HG03571 (cell line): ENCODE data around the gene PPP1R10.
A peak's percentile ranks its signal among the peaks of the same experiment; 100 is the strongest.

Source experiments
- ATAC-seq: cut with Tn5 transposase; IDR thresholded peaks from one replicate; pipeline ENCODE4 v1.9.1; 2021; ENCODE audit not compliant: unreplicated experiment

PPP1R10 gene

DNA sequence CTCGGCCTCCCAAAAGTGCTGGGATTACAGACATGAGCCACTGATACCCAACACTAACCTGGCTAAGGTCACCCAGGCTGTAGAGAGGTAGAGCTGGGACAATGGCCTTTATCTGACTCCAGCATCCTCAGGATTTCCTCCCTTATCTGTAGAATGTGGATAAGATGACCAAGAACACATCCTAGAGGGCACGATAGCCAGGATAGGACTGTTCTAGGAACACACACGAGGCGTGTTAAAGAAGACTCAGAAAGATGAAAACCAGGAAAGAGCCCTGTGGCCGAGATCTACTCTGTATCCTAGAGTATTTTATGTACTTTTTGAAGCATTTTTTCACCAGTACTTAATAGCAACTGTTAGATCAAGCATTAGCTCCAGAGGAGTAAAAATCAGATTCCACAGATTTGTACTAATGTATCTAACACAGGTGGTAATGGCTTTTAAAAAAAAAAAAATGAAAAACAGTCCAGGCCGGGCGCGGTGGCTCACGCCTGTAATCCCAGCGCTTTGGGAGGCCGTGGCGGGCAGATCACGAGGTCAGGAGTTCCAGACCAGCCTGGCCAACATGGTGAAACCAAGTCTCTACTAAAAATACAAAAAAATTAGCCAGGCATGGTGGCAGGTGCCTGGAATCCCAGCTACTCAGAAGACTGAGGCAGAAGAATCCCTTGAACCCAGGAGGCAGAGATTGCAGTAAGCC lies 17.3 kb downstream of the PPP1R10 start:
- no peak for ATAC-seq

DNA sequence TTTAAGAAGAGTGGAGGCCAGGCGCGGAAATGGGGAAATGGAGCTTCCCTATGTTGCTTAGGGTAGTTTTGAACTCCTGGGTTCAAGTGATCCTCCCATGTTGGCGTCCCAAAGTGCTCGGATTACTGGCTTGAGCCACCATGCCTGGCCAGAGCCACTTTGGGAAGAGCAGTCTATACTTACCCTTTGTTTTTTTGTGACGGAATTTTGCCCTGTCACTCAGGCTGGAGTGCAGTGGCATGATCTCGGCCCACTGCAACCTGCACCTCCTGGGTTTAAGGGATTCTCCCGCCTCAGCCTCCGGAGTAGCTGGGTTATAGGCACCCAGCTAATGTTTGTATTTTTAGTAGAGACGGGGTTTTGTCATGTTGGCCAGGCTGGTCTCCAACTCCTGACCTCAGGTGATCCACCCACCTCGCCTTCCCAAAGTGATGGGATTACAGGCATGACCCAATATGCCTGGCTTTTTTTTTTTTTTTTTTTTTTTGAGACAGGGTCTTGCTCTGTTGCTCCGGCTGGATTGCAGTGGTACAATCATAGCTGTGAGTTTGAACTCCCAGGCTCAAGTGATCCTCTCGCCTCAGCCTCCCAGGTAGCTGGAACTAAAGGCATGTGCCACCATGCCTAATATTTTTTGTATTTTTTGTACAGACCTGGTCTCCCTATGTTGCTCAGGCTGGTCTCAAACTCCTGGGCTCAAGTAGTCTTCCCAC lies 18.0 kb downstream of the PPP1R10 start:
- no peak for ATAC-seq

DNA sequence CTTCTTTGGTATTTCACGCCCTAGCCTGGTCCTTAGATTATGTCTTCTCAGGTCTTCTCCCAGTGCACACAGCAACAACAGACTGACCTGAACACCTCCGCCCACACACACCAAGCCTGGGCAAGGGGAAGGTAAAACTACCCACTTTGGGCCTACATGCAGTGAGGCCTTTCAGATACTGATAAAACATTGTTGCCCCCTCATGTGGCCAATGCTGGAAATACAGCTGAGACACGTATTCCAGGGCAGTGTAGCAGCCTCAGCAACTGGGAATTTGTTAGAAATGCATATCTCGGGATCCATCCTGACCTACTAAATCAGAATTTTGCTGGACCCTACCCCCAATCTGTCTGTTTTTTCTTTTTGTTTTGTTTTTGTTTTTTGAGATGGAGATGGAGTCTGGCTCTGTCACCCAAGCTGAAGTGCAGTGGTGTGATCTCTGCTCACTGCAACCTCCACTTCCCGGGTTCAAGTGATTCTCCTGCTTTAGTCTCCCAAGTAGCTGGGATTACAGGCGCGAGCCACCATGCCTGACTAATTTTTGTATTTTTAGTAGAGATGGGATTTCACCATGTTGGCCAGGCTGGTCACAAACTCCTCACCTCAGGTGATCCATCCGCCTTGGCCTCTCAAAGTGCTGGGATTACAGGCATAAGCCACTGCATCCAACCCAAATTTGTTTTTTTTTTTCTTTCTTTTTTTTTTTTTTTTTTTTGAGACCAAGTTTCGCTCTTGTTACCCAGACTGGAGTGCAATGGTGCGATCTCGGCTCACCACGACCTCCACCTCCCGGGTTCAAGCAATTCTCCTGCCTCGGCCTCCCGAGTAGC lies 19.5 kb downstream of the PPP1R10 start:
- peak; percentile 55 for ATAC-seq

DNA sequence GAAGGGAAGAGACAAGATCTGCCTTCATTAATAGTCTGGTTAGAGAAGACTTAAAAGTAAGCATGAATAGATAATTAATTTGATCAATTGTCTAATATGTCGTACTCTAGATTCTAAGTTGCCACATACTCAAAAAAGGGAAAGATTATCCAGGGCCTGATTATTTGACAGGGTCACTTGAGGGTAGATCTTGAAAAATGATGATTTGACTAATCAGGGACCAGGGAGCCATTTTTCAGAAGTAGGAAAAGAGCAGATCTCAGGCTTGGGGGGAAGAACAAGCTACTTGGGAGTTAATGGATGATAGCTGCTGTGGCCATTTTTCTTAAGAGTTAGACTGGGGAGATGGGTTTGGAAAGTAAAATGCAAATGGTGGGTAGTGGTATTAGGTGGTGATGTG lies 24.8 kb downstream of the PPP1R10 start:
- ATAC-seq = no peak

GRCh38 chr6:30591008-30591407 lies 26.0 kb downstream of the PPP1R10 start:
- ATAC-seq = no peak

DNA sequence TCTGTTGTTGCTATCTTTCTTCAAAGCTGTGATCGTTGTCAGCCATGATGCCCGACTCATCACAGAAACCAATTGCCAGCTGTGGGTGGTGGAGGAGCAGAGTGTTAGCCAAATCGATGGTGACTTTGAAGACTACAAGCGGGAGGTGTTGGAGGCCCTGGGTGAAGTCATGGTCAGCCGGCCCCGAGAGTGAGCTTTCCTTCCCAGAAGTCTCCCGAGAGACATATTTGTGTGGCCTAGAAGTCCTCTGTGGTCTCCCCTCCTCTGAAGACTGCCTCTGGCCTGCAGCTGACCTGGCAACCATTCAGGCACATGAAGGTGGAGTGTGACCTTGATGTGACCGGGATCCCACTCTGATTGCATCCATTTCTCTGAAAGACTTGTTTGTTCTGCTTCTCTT lies 26.5 kb downstream of the PPP1R10 start:
- ATAC-seq = no peak

DNA sequence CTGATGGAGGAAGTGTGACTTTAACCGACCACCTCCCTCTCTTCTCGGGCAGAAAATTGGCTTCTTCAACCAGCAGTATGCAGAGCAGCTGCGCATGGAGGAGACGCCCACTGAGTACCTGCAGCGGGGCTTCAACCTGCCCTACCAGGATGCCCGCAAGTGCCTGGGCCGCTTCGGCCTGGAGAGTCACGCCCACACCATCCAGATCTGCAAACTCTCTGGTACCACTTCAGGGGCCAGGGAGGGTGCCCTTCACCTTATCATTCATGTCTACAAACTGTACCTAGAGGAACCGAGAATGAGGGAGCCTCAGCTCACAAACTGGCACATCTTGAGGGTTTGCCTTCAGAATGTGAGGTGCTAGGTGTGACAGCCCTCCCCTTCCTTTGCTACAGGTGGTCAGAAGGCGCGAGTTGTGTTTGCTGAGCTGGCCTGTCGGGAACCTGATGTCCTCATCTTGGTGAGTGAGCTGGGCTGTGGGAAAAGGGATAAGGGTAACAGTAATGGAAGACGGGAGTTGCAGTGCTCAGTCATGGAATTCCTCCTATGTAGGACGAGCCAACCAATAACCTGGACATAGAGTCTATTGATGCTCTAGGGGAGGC lies 27.2 kb downstream of the PPP1R10 start:
- ATAC-seq = no peak

DNA sequence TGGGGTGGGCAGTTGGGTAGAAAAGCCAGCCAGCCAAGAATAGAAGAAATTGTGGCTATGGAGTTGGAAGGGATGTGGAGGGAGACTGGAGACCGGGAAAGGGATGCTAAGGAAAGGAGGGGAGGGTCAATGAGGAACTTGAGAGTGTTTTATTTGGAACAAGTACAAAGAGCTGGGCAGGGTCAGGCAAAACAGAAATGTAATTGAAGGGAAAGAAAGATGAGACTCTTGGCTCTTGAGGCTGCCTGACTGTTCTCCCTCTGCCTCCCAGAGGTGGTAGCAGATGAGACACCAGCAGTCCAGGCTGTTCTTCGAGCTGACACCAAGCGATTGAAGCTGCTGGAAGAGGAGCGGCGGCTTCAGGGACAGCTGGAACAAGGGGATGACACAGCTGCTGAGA lies 33.1 kb downstream of the PPP1R10 start:
- no peak for ATAC-seq

GRCh38 chr6:30578051-30578450 lies 39.0 kb downstream of the PPP1R10 start:
- ATAC-seq = no peak

DNA sequence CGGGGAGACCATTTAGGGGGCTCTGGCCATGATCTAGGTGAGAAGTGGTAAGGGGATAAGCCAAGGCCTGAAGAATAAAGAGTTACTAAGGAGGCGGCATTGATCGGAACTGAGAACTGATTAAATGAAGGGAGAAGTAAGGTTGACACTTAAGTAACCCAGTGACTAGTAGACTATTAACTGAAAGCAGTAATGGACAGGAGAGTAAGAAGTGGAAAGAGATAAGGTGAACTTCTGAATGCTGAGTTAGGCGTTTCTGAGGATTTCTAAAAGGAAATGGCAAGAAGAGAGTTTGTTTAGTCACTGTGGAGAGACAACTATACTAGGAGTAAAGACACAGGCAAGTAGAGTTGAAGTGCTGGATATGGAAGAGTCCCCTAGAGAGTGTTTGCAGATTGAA lies 43.9 kb downstream of the PPP1R10 start:
- no peak for ATAC-seq

DNA sequence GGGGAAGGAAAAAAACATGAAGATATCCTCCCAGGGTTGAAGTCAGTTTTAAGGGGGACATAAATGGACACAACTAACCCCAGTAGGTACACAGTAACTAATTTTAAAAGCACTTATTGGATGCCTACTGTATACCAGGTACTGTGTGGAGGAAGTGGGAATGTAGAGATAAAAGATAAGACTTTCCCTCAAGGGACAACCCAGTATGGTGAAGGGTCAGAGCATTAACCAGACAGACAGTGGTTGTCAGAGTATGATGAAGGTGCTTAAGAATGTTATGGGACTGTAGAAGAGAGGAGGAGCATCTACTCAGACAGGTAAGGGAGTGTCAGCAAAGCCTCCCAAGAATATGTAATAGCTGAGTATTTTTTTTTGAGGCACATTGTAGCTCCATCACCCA lies 44.9 kb downstream of the PPP1R10 start:
- ATAC-seq = no peak

DNA sequence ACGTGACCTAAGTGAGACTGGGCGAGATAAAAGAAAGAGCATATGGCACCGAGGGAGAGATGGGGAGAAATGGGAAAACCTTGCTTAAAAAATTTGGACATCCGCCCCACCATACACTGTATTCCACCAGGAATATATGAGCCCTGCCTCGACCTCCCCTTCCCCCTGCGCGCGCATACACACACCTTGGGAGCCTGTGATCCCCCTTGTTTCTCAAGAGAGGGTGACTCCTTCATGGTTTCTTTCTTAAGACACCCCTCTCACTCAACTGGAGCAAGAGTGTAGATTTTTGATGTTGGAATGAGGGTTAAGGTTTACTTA lies 45.3 kb downstream of the PPP1R10 start:
- ATAC-seq = no peak

DNA sequence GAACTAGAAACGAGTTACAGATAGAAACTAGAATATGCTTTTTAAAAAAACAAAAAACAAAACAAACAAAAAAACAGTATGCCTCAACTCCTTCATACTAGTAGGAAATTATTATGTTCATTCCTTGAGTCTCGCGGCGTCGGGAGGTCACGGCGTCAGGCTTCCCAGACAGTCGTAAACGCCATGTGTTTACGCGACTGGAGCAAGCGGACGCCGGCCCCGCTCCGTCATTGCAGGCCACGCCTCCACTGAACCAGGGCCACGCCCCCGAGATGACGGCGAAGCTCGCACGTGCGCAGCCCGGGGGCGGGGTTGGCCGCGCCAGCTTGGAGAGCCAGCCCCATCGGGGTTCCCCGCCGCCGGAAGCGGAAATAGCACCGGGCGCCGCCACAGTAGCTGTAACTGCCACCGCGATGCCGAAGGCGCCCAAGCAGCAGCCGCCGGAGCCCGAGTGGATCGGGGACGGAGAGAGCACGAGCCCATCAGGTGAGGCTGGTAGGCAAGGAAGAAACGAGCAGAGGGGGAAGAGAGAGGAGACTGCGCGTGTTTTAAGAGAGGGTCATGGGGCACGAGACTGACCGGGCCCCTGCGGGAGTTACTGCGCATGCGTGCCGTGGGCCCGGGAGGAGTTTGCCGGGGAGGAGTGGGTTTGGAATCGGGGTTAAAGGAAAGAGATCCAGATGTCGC lies 45.8 kb downstream of the PPP1R10 start, which contains the start of gene ABCF1:
Gene ABCF1 (plus strand): TSS at position 368 of the 687 bp plus-strand sequence. CDS start 46 bp downstream, at position 414.
- ATAC-seq = peak; percentile 85

- ATAC-seq = peak; percentile 33
These were observed 46.3 kb downstream of the PPP1R10 start for GRCh38 chr6:30570740-30571074.

- ATAC-seq = no peak
These were observed 46.8 kb downstream of the PPP1R10 start for GRCh38 chr6:30570263-30570662.

DNA sequence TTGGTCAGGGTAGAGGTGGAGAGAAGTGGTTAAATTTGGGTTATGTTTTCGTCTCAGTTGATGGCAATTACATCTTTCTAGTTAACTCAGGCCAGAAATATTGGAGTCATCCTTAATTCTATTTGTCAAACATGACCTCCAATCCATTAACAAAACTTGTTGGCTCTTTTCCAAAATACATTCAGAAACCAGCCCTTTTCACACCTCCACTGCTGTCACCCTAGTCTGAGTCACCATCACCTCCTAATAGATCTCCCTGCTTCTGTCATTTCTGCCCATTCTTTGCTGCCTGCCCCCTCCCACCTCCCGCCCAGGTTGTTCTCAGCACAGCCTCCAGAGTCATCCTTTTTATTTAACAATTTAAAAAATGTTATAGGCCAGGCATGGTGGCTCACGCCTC lies 48.8 kb downstream of the PPP1R10 start:
- no peak for ATAC-seq

DNA sequence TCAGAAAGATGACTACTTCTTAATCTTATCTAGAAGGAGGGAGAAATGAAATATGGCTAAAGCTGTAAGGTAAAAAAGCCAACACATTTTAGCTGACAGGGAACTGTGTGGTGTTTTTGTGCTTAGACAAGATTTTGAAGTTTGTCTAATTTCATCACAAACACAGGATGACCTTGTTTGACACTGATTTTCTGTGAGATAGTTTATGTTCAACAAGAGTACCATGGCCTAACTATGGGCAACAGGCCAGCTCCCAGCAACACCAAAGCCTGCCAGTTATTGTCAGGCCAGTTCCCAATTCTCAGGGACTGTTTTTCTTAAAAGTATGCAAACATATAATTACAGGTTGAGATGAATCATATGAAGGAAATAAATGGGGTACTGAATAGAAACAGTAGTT lies 51.3 kb downstream of the PPP1R10 start:
- ATAC-seq = no peak

- no peak for ATAC-seq
These were observed 52.9 kb downstream of the PPP1R10 start for GRCh38 chr6:30564114-30564513.

- no peak for ATAC-seq
These were observed 54.3 kb downstream of the PPP1R10 start for GRCh38 chr6:30562470-30563425.

GRCh38 chr6:30560930-30561329 lies 56.1 kb downstream of the PPP1R10 start:
- no peak for ATAC-seq
